ENCODE results near the gene OR5D16.

DNA sequence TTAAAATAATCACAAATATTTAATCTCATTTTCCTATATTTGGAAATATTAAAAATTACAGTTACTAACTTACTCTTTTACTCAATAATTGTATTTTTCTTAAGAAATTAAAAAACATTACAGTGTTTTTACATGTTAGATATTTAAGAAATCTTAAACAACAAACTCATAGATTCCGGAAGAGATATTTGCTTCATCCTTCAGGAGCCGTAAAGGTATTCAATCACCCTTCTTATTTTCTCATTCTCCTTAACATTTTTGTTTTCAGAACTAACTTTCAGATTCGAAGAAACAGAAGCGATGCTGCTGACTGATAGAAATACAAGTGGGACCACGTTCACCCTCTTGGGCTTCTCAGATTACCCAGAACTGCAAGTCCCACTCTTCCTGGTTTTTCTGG lies 19.2 kb upstream of the OR5D16 start, which contains the start of gene OR5D18:
- TF ChIP-seq TAF1 (IDR thresholded peaks at IDR 0.05; ENCODE audit: low read depth, low read length): no peak
- TF ChIP-seq POLR2AphosphoS5 (IDR thresholded peaks at IDR 0.05; ENCODE audit: low read depth, low read length): no peak
- no peak for TF ChIP-seq POLR2A (IDR thresholded peaks at IDR 0.05; ENCODE audit: low read depth, low read length)
- TF ChIP-seq SPI1 (IDR thresholded peaks at IDR 0.05; ENCODE audit: low read depth, low read length): no peak
- TF ChIP-seq POU2F2 (IDR thresholded peaks at IDR 0.05; ENCODE audit: low read depth, low read length): no peak
- TF ChIP-seq PAX5 (IDR thresholded peaks at IDR 0.05; ENCODE audit: insufficient read depth, low read length, severe bottlenecking): no peak

All from GM12891 (cell line).